C4-2B (cell line): ENCODE data around the gene KLRF1.

Experiments used
- CTCF ChIP-seq: fragments of 450-650 bp; conservative IDR thresholded peaks from 2 replicates; pipeline ENCODE4 v1.5.1; 2017; ENCODE audit warnings: mild to moderate bottlenecking
- ZFX ChIP-seq: fragments of 450-650 bp; IDR thresholded peaks from 2 replicates; pipeline ENCODE4 v1.6.1; 2017

DNA sequence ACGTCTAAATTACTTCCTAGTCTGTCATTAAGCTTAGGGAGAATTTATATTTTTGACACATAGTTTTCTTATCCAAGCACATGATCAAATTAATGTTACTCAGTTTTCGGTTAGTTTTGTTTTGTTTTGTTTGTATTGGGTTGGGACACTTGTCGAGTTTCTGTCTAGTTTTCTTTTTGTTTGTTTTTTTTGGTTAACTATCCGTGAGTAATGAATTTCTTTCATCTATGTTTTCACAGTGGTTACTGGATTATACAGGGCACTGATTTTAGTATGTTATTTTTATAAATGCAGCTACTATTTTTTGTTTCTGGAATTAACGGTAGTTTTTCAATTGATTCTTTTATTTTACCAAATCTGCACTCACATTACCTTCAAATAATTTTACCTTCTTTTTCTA lies 2.7 kb downstream of the KLRF1 start:
- no peak for TF ChIP-seq CTCF
- no peak for TF ChIP-seq ZFX
